Neural cell (in vitro differentiated cells): Measurements from ENCODE around the gene BABAM2. TPM values are rescaled to one million over a fixed set of nuclear protein-coding genes. Genes with fewer than 3 reads are reported as not detected.

ENCODE experiments used
- H2AFZ ChIP-seq: fragments of 200-600, 300-800 bp; sonication (generic), shearing (Covaris generic); 2 replicates; pipeline ENCODE4 v1.6.0; 2014; ENCODE audit warnings: low read depth, mild to moderate bottlenecking, antibody characterized with exemption, low read length, moderate library complexity
- H3F3A ChIP-seq: fragments of 200-600 bp; shearing (Covaris generic); 2 replicates; pipeline ENCODE4 v1.6.1; 2016; ENCODE audit warnings: mild to moderate bottlenecking, moderate library complexity, mixed read lengths, antibody characterized with exemption, low read length; ENCODE audit not compliant: insufficient read depth, poor library complexity, severe bottlenecking
- H3K27ac ChIP-seq: fragments of 200-600, 300-800 bp; sonication (generic), shearing (Covaris generic); 2 replicates; pipeline ENCODE4 v1.5.1; 2014; ENCODE audit warnings: mild to moderate bottlenecking, low read length, moderate library complexity
- H3K27me3 ChIP-seq: fragments of 300-800, 200-600 bp; sonication (generic), shearing (Covaris generic); 2 replicates; pipeline ENCODE4 v1.6.0; 2014; ENCODE audit warnings: mild to moderate bottlenecking, low read depth, low read length, moderate library complexity; ENCODE audit not compliant: insufficient read depth
- H3K36me3 ChIP-seq: fragments of 300-800, 200-600 bp; sonication (generic), shearing (Covaris generic); 2 replicates; pipeline ENCODE4 v1.5.1; 2014; ENCODE audit warnings: mild to moderate bottlenecking, antibody characterized with exemption, low read length, moderate library complexity; ENCODE audit not compliant: insufficient read depth
- H3K4me2 ChIP-seq: fragments of 300-800, 200-600 bp; sonication (generic), shearing (Covaris generic); 2 replicates; pipeline ENCODE4 v1.6.0; 2014; ENCODE audit warnings: mild to moderate bottlenecking, low read length
- H3K4me3 ChIP-seq: fragments of 300-800, 200-600 bp; sonication (generic), shearing (Covaris generic); 2 replicates; pipeline ENCODE4 v1.5.1; 2014; ENCODE audit warnings: mild to moderate bottlenecking, low read length, moderate library complexity
- H3K79me2 ChIP-seq: fragments of 200-600 bp; shearing (Covaris generic); replicated peaks from 2 replicates; pipeline ENCODE4 v1.6.0; 2014; ENCODE audit warnings: mild to moderate bottlenecking, low read length, moderate library complexity; ENCODE audit not compliant: insufficient read depth
- H3K9ac ChIP-seq: fragments of 300-800, 200-600 bp; sonication (generic), shearing (Covaris generic); 2 replicates; pipeline ENCODE4 v1.6.1; 2016; ENCODE audit warnings: mild to moderate bottlenecking, low read length, mixed read lengths
- H3K9me2 ChIP-seq: fragments of 200-600 bp; shearing (Covaris generic); 2 replicates; pipeline ENCODE4 v1.6.1; 2016; ENCODE audit warnings: mild to moderate bottlenecking, low read length, mixed read lengths; ENCODE audit not compliant: insufficient read depth
- H3K9me3 ChIP-seq: fragments of 200-600, 300-800 bp; sonication (generic), shearing (Covaris generic); 2 replicates; pipeline ENCODE4 v1.6.1; 2016; ENCODE audit warnings: mild to moderate bottlenecking, mixed run types, low read length, moderate library complexity, mixed read lengths
- H4K20me1 ChIP-seq: fragments of 200-600 bp; shearing (Covaris generic); 2 replicates; pipeline ENCODE4 v1.6.1; 2016; ENCODE audit warnings: mild to moderate bottlenecking, mixed run types; ENCODE audit not compliant: insufficient read depth
- CTCF ChIP-seq: fragments of 450-650 bp; IDR thresholded peaks from 2 replicates; pipeline ENCODE4 v1.5.1; 2014; ENCODE audit warnings: antibody characterized with exemption, mild to moderate bottlenecking, moderate library complexity; ENCODE audit not compliant: poor library complexity, severe bottlenecking
- EP300 ChIP-seq: fragments of 450-650 bp; conservative IDR thresholded peaks from 2 replicates; pipeline ENCODE4 v1.6.1; 2014; ENCODE audit warnings: antibody characterized with exemption, mild to moderate bottlenecking, moderate library complexity; ENCODE audit not compliant: poor library complexity, severe bottlenecking
- EZH2 ChIP-seq: fragments of 200-600, 300-800 bp; shearing (Covaris generic), sonication (generic); IDR thresholded peaks from 2 replicates; pipeline ENCODE4 v1.6.1; 2014; ENCODE audit warnings: antibody characterized with exemption, low read length, borderline replicate concordance, mild to moderate bottlenecking; ENCODE audit not compliant: insufficient read depth, poor library complexity, severe bottlenecking
- MXI1 ChIP-seq: fragments of 450-650 bp; conservative IDR thresholded peaks from 2 replicates; pipeline ENCODE4 v1.6.1; 2014; ENCODE audit warnings: antibody characterized with exemption, mild to moderate bottlenecking; ENCODE audit not compliant: poor library complexity, severe bottlenecking
- POLR2AphosphoS5 ChIP-seq: IDR thresholded peaks from 2 replicates; pipeline ENCODE4 v1.6.1; 2012
- RAD21 ChIP-seq: fragments of 450-650 bp; conservative IDR thresholded peaks from 2 replicates; pipeline ENCODE4 v1.6.1; 2014; ENCODE audit warnings: antibody characterized with exemption, mild to moderate bottlenecking, moderate library complexity
- REST ChIP-seq: IDR thresholded peaks from 2 replicates; pipeline ENCODE4 v1.6.1; 2012; ENCODE audit warnings: borderline replicate concordance
- SMC3 ChIP-seq: fragments of 450-650 bp; conservative IDR thresholded peaks from 2 replicates; pipeline ENCODE4 v1.6.1; 2014; ENCODE audit warnings: antibody characterized with exemption, mild to moderate bottlenecking, moderate library complexity; ENCODE audit not compliant: poor library complexity
- TAF1 ChIP-seq: IDR thresholded peaks from 2 replicates; pipeline ENCODE4 v1.6.1; 2012; ENCODE audit warnings: low read depth
- polyA plus RNA-seq: library from polyadenylated mRNA; depleted of rRNA; stranded (reverse); fragments of >200 nt; gene quantifications from 2 replicates; pipeline ENCODE4 v1.2.3, GENCODE V29; 2014

BABAM2 gene
- polyA plus RNA-seq, 1 donor from 2014 or later = 15.3 TPM

- no peak overlapping the region for H2AFZ ChIP-seq
- no peak for TF ChIP-seq EP300
- no peak for TF ChIP-seq SMC3
- no peak for TF ChIP-seq REST
- TF ChIP-seq EZH2 = no peak
- TF ChIP-seq CTCF = no peak
- no peak for TF ChIP-seq POLR2AphosphoS5
- no peak for TF ChIP-seq RAD21
- no peak for TF ChIP-seq TAF1
- no peak for TF ChIP-seq MXI1
- no peaks in the 10 kb centered on the region for H4K20me1 ChIP-seq
- no peaks in the 10 kb centered on the region for H3K9me2 ChIP-seq
- no peak overlapping the region for H3K4me3 ChIP-seq
- no peaks in the 10 kb centered on the region for H3K9me3 ChIP-seq
- no peak overlapping the region for H3K9ac ChIP-seq
- H3K79me2 ChIP-seq = no peaks in the 10 kb centered on the region
- no peaks in the 10 kb centered on the region for H3K27me3 ChIP-seq
- no peak overlapping the region for H3K27ac ChIP-seq
- no peaks in the 10 kb centered on the region for H3K36me3 ChIP-seq
- H3F3A ChIP-seq = no peaks in the 10 kb centered on the region
- no peak overlapping the region for H3K4me2 ChIP-seq
Observed at GRCh38 chr2:28117104-28117596, 226.6 kb downstream of the BABAM2 start.

DNA sequence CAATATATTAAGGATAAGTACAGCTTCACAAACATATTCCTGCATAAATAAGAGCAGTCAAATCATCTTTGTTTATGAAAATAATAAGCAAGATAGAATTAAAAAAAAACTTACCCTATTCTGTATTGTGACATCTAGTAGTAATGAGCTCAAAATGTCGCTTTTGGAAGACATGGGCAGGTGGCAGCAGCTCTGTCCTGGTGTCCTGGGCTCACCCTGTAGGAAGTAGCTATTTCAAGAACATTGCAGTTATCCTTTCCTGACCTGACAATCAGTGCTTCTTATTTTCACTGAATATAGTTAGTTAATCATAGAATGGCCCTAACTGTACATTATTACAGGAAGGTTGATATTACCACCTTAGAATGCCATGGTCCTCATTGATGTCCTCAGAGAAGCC is 229.1 kb downstream of the BABAM2 start:
- Histone ChIP-seq H3K9me3 (no peaks in the 10 kb centered on the region), H3K9me2 (no peaks in the 10 kb centered on the region), H3K79me2 (no peaks in the 10 kb centered on the region), H3K4me2 (no peak overlapping the region), H3K36me3 (no peaks in the 10 kb centered on the region), H2AFZ (no peak overlapping the region), H3K27ac (no peak overlapping the region), H3K27me3 (no peaks in the 10 kb centered on the region), H3K4me3 (no peak overlapping the region), H4K20me1 (no peaks in the 10 kb centered on the region), H3F3A (no peaks in the 10 kb centered on the region), H3K9ac (no peak overlapping the region)
- TF ChIP-seq TAF1 = no peak
- TF ChIP-seq RAD21 = no peak
- TF ChIP-seq POLR2AphosphoS5 = no peak
- TF ChIP-seq CTCF = no peak
- TF ChIP-seq MXI1 = no peak
- no peak for TF ChIP-seq SMC3
- no peak for TF ChIP-seq EP300
- no peak for TF ChIP-seq EZH2
- TF ChIP-seq REST = no peak
